ENCODE results near the gene CHD6. TPM values are rescaled to one million over a fixed set of nuclear protein-coding genes. Genes with fewer than 3 reads are reported as not detected.

CHD6 gene
- total RNA-seq, 4 donors from 2014 or later: 21.5 to 97.6 (median 53.7) TPM

GRCh38 chr20:41639630-41640029 is 21.5 kb upstream of the CHD6 start:
- no peaks in the 10 kb centered on the region for H3K9me3 ChIP-seq

GRCh38 chr20:41638456-41638855 is 20.3 kb upstream of the CHD6 start:
- TF ChIP-seq CTCF (IDR thresholded peaks at IDR 0.05) (no peak), POLR2A (IDR thresholded peaks at IDR 0.05) (no peak)
- intact Hi-C loops (cut with DNase I; ENCODE audit: low total_unique reads): no loop called here
- Histone ChIP-seq H3K4me1 (no peaks in the 10 kb centered on the region), H3K36me3 (no peaks in the 10 kb centered on the region), H3K27ac (no peak overlapping the region), H3K27me3 (no peaks in the 10 kb centered on the region), H3K9me3 (no peaks in the 10 kb centered on the region), H3K4me3 (no peak overlapping the region)
- no peak for DNase-seq

More at GRCh38 chr20:41639630-41640029, 21.5 kb upstream of the CHD6 start:
- Histone ChIP-seq H3K4me3 (no peak overlapping the region), H3K27ac (no peak overlapping the region), H3K36me3 (no peaks in the 10 kb centered on the region), H3K27me3 (no peaks in the 10 kb centered on the region), H3K4me1 (no peaks in the 10 kb centered on the region)
- intact Hi-C loops (cut with DNase I; ENCODE audit: low total_unique reads): no loop called here
- no peak for TF ChIP-seq POLR2A (IDR thresholded peaks at IDR 0.05)
- TF ChIP-seq CTCF (IDR thresholded peaks at IDR 0.05): no peak
- no peak for DNase-seq

- no peak overlapping the region for H3K27ac ChIP-seq
- no peaks in the 10 kb centered on the region for H3K27me3 ChIP-seq
- TF ChIP-seq POLR2A (IDR thresholded peaks at IDR 0.05) (no peak), CTCF (IDR thresholded peaks at IDR 0.05) (no peak)
- H3K4me3 ChIP-seq: no peak overlapping the region
- no peaks in the 10 kb centered on the region for H3K4me1 ChIP-seq
- no peak for DNase-seq
- H3K36me3 ChIP-seq: no peaks in the 10 kb centered on the region
- no peaks in the 10 kb centered on the region for H3K9me3 ChIP-seq
- intact Hi-C loops (cut with DNase I; ENCODE audit: low total_unique reads): no loop called here
Measured at GRCh38 chr20:41635158-41635557, 17.0 kb upstream of the CHD6 start.

- TF ChIP-seq POLR2A (IDR thresholded peaks at IDR 0.05): no peak
- no peak for TF ChIP-seq CTCF (IDR thresholded peaks at IDR 0.05)
- Histone ChIP-seq H3K27me3 (no peaks in the 10 kb centered on the region), H3K9me3 (no peaks in the 10 kb centered on the region), H3K27ac (no peak overlapping the region), H3K36me3 (no peaks in the 10 kb centered on the region), H3K4me1 (no peaks in the 10 kb centered on the region), H3K4me3 (no peak overlapping the region)
- no peak for DNase-seq
- intact Hi-C loops (cut with DNase I; ENCODE audit: low total_unique reads): no loop called here
Measured at GRCh38 chr20:41632896-41633295, 14.7 kb upstream of the CHD6 start.

DNA sequence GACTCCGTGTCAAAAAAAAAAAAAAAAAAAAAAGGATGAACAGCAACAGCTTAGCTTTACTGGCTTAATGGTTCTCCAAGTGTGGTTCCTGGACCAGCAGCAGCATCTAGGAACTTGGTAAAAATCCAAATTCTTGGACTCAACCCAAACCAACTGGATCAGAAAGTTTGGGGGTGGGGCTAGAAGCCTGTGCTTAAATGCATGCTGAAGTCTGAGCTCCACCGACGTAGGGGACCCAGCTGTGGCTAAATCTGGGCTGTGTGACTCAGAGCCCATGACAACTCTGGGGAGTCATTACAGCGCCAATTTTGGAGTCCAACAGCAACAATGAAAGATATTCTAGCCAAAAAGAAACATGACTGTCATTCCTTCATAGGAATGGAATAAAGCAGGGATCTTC is 13.6 kb upstream of the CHD6 start:
- H3K27me3 ChIP-seq: no peaks in the 10 kb centered on the region
- peak in 1 of 2 donors; percentile 38 for DNase-seq
- intact Hi-C loops (cut with DNase I; ENCODE audit: low total_unique reads): no loop called here
- TF ChIP-seq POLR2A (IDR thresholded peaks at IDR 0.05) (no peak), CTCF (IDR thresholded peaks at IDR 0.05) (no peak)
- no peak overlapping the region for H3K27ac ChIP-seq
- H3K4me1 ChIP-seq: no peaks in the 10 kb centered on the region
- no peaks in the 10 kb centered on the region for H3K9me3 ChIP-seq
- H3K36me3 ChIP-seq: no peaks in the 10 kb centered on the region
- no peak overlapping the region for H3K4me3 ChIP-seq

All from uterus (tissue), 4 donors.